HepG2 (cell line): ENCODE results near the gene LRBA. TPM values are rescaled to one million over a fixed set of nuclear protein-coding genes. Genes with fewer than 3 reads are reported as not detected.

Source experiments
- DR1 ChIP-seq: sonication (generic); formaldehyde crosslinking; IDR thresholded peaks from 2 replicates; pipeline ENCODE4 v1.8.0; 2021; ENCODE audit warnings: mild to moderate bottlenecking, missing genetic modification reagents, inconsistent platforms
- EP300 ChIP-seq, 3 experiments: sonication (generic) in 1 of 3; formaldehyde crosslinking in 1 of 3; IDR thresholded peaks; 2 replicates each; pipeline versions ENCODE4 v1.5.1 to v1.6.1; 2011 to 2020; ENCODE audit warnings: low read depth in 2 of 3, low read length in 2 of 3, borderline replicate concordance in 1 of 3, improper control_type of control experiment in 1 of 3, mild to moderate bottlenecking in 1 of 3, missing genetic modification reagents in 1 of 3, moderate library complexity in 1 of 3
- GATAD2A ChIP-seq: IDR thresholded peaks from 2 replicates; pipeline ENCODE4 v1.6.1; 2016
- KDM6A ChIP-seq: IDR thresholded peaks from 2 replicates; pipeline ENCODE4 v1.6.1; 2016; ENCODE audit warnings: low read depth
- NBN ChIP-seq: fragments of 450-650 bp; conservative IDR thresholded peaks from 2 replicates; pipeline ENCODE4 v1.6.1; 2017
- NFIC ChIP-seq: IDR thresholded peaks from 2 replicates; pipeline ENCODE4 v1.6.1; 2012; ENCODE audit warnings: mild to moderate bottlenecking, low read length, inconsistent platforms
- POGK ChIP-seq: sonication (generic); formaldehyde crosslinking; conservative IDR thresholded peaks from 2 replicates; pipeline ENCODE4 v1.8.0; 2022; ENCODE audit warnings: mild to moderate bottlenecking, moderate library complexity, missing genetic modification reagents
- RARA ChIP-seq: IDR thresholded peaks from 2 replicates; pipeline ENCODE4 v1.6.1; 2016; ENCODE audit warnings: missing genetic modification reagents, missing compliant biosample characterization
- RCOR2 ChIP-seq: IDR thresholded peaks from 2 replicates; pipeline ENCODE4 v1.6.1; 2016; ENCODE audit warnings: missing biosample characterization, missing genetic modification reagents
- ZFP36L1 ChIP-seq: sonication (generic); formaldehyde crosslinking; IDR thresholded peaks from 2 replicates; pipeline ENCODE4 v1.8.0; 2022; ENCODE audit warnings: mild to moderate bottlenecking, missing genetic modification reagents, moderate library complexity
- ZGPAT ChIP-seq: IDR thresholded peaks from 2 replicates; pipeline ENCODE4 v1.6.1; 2016; ENCODE audit warnings: mild to moderate bottlenecking
- ZNF160 ChIP-seq: sonication (generic); formaldehyde crosslinking; IDR thresholded peaks from 2 replicates; pipeline ENCODE4 v1.8.0; 2022; ENCODE audit warnings: mild to moderate bottlenecking, inconsistent platforms, missing genetic modification reagents
- ZNF382 ChIP-seq: sonication (generic); formaldehyde crosslinking; IDR thresholded peaks from 2 replicates; pipeline ENCODE4 v1.5.0; 2020; ENCODE audit warnings: missing genetic modification reagents, mild to moderate bottlenecking, borderline replicate concordance
- ZNF564 ChIP-seq: sonication (generic); formaldehyde crosslinking; IDR thresholded peaks from 2 replicates; pipeline ENCODE4 v1.8.1; 2023; ENCODE audit warnings: mild to moderate bottlenecking, missing genetic modification reagents
- polyA plus RNA-seq, 8 experiments: library from polyadenylated mRNA; depleted of rRNA in 3 of 8; stranded (reverse) in 7 of 8; unstranded in 1 of 8; fragments of >200 nt; fragmentation: Illumina TruSeq in 4 of 8; extraction: Trizol in 4 of 8; gene quantifications; 2 replicates each; pipeline versions ENCODE4 v1.2.1 to v1.2.3, GENCODE V29; 2011 to 2016; ENCODE audit warnings: low read depth in 4 of 8, missing spikeins in 1 of 8, mixed read lengths in 1 of 8; ENCODE audit not compliant: insufficient read depth in 1 of 8
- total RNA-seq, 5 experiments: library from RNA; depleted of rRNA; stranded (reverse); fragments of >200 nt; fragmentation: Illumina TruSeq; extraction: Trizol; gene quantifications; 2 replicates each; pipeline ENCODE4 v1.2.3, GENCODE V29; 2016; ENCODE audit warnings: low read depth in 1 of 5
- TF ChIP-seq, protein P1 (sequence below): sonication (generic); formaldehyde crosslinking; IDR thresholded peaks from 2 replicates; pipeline ENCODE4 v1.4.0; 2020; ENCODE audit warnings: mild to moderate bottlenecking, missing genetic modification reagents
- TF ChIP-seq, protein P2 (sequence below): sonication (generic); formaldehyde crosslinking; IDR thresholded peaks from 2 replicates; pipeline ENCODE4 v1.4.0; 2020; ENCODE audit warnings: missing genetic modification reagents, borderline replicate concordance
- TF ChIP-seq, protein P3 (sequence below): sonication (generic); formaldehyde crosslinking; IDR thresholded peaks from 2 replicates; pipeline ENCODE4 v1.8.1; 2023; ENCODE audit warnings: mild to moderate bottlenecking, missing genetic modification reagents
- TF ChIP-seq, protein P4 (sequence below): sonication (generic); formaldehyde crosslinking; IDR thresholded peaks from 2 replicates; pipeline ENCODE4 v1.4.0; 2020; ENCODE audit warnings: mild to moderate bottlenecking, missing genetic modification reagents

Gene LRBA
- total and polyA plus RNA-seq, 2 of the 13 experiments (the other 11 are each of a cell fraction or from before 2014, with no cell fraction given), result 21.0 to 37.2 TPM

GRCh38 chr4:150264595-150265161 lies 750.4 kb downstream of the LRBA start (continued):
- TF ChIP-seq NFIC, result peak; percentile 52; the same call in 1 of the 2 replicates
- TF ChIP-seq, protein P1, sequence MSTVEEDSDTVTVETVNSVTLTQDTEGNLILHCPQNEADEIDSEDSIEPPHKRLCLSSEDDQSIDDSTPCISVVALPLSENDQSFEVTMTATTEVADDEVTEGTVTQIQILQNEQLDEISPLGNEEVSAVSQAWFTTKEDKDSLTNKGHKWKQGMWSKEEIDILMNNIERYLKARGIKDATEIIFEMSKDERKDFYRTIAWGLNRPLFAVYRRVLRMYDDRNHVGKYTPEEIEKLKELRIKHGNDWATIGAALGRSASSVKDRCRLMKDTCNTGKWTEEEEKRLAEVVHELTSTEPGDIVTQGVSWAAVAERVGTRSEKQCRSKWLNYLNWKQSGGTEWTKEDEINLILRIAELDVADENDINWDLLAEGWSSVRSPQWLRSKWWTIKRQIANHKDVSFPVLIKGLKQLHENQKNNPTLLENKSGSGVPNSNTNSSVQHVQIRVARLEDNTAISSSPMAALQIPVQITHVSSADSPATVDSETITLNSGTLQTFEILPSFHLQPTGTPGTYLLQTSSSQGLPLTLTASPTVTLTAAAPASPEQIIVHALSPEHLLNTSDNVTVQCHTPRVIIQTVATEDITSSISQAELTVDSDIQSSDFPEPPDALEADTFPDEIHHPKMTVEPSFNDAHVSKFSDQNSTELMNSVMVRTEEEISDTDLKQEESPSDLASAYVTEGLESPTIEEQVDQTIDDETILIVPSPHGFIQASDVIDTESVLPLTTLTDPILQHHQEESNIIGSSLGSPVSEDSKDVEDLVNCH (CRISPR knock-in tag), result no peak
- TF ChIP-seq, protein P2, sequence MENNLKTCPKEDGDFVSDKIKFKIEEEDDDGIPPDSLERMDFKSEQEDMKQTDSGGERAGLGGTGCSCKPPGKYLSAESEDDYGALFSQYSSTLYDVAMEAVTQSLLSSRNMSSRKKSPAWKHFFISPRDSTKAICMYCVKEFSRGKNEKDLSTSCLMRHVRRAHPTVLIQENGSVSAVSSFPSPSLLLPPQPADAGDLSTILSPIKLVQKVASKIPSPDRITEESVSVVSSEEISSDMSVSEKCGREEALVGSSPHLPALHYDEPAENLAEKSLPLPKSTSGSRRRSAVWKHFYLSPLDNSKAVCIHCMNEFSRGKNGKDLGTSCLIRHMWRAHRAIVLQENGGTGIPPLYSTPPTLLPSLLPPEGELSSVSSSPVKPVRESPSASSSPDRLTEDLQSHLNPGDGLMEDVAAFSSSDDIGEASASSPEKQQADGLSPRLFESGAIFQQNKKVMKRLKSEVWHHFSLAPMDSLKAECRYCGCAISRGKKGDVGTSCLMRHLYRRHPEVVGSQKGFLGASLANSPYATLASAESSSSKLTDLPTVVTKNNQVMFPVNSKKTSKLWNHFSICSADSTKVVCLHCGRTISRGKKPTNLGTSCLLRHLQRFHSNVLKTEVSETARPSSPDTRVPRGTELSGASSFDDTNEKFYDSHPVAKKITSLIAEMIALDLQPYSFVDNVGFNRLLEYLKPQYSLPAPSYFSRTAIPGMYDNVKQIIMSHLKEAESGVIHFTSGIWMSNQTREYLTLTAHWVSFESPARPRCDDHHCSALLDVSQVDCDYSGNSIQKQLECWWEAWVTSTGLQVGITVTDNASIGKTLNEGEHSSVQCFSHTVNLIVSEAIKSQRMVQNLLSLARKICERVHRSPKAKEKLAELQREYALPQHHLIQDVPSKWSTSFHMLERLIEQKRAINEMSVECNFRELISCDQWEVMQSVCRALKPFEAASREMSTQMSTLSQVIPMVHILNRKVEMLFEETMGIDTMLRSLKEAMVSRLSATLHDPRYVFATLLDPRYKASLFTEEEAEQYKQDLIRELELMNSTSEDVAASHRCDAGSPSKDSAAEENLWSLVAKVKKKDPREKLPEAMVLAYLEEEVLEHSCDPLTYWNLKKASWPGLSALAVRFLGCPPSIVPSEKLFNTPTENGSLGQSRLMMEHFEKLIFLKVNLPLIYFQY (CRISPR knock-in tag), result no peak
- TF ChIP-seq POGK (CRISPR knock-in tag), result no peak
- no peak for TF ChIP-seq NBN
- TF ChIP-seq ZNF160 (CRISPR knock-in tag), result no peak
- TF ChIP-seq EP300 (IDR thresholded peaks at IDR 0.05; ENCODE audit: low read depth in 2 of 2, low read length in 2 of 2), result peak in 1 of 2 experiments; percentile 40; a peak in 1 of 4 replicates
- TF ChIP-seq EP300 (CRISPR knock-in tag; IDR thresholded peaks at IDR 0.05; ENCODE audit: borderline replicate concordance), result no peak
- TF ChIP-seq, protein P3, sequence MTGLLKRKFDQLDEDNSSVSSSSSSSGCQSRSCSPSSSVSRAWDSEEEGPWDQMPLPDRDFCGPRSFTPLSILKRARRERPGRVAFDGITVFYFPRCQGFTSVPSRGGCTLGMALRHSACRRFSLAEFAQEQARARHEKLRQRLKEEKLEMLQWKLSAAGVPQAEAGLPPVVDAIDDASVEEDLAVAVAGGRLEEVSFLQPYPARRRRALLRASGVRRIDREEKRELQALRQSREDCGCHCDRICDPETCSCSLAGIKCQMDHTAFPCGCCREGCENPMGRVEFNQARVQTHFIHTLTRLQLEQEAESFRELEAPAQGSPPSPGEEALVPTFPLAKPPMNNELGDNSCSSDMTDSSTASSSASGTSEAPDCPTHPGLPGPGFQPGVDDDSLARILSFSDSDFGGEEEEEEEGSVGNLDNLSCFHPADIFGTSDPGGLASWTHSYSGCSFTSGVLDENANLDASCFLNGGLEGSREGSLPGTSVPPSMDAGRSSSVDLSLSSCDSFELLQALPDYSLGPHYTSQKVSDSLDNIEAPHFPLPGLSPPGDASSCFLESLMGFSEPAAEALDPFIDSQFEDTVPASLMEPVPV (CRISPR knock-in tag), result no peak
- peak; percentile 44; the same call in 1 of the 2 replicates for TF ChIP-seq GATAD2A (CRISPR knock-in tag)
- no peak for TF ChIP-seq ZNF564
- TF ChIP-seq ZNF382, result no peak
- TF ChIP-seq, protein P4, sequence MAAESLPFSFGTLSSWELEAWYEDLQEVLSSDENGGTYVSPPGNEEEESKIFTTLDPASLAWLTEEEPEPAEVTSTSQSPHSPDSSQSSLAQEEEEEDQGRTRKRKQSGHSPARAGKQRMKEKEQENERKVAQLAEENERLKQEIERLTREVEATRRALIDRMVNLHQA (CRISPR knock-in tag), result no peak
- TF ChIP-seq DR1 (CRISPR knock-in tag), result no peak
- TF ChIP-seq RCOR2 (CRISPR knock-in tag), result 0 out of 2 replicates have a peak, but pooled peaks have one; percentile 28
- 0 out of 2 replicates have a peak, but pooled peaks have one; percentile 7 for TF ChIP-seq RARA
- peak; percentile 32; the same call in 1 of the 2 replicates for TF ChIP-seq KDM6A (CRISPR knock-in tag)
- 0 out of 2 replicates have a peak, but pooled peaks have one; percentile 17 for TF ChIP-seq ZGPAT (CRISPR knock-in tag)
- TF ChIP-seq ZFP36L1 (CRISPR knock-in tag), result 0 out of 2 replicates have a peak, but pooled peaks have one; percentile 19
